Lower leg skin (tissue), 3 donors: ENCODE data around the gene UQCR10.

Experiments used
- POLR2A ChIP-seq, 2 donors: fragments of 450-650 bp; IDR thresholded peaks; one replicate each; pipeline ENCODE4 v1.6.1; 2016 to 2017; ENCODE audit warnings: antibody characterized with exemption in 2 of 2, mild to moderate bottlenecking in 1 of 2, moderate library complexity in 1 of 2
- TF ChIP-seq, protein P1 (sequence below), 3 donors: fragments of 450-650 bp; IDR thresholded peaks; one replicate each; pipeline ENCODE4 v1.5.1; 2016; ENCODE audit warnings: antibody characterized with exemption in 3 of 3, mild to moderate bottlenecking in 3 of 3, moderate library complexity in 2 of 3

DNA sequence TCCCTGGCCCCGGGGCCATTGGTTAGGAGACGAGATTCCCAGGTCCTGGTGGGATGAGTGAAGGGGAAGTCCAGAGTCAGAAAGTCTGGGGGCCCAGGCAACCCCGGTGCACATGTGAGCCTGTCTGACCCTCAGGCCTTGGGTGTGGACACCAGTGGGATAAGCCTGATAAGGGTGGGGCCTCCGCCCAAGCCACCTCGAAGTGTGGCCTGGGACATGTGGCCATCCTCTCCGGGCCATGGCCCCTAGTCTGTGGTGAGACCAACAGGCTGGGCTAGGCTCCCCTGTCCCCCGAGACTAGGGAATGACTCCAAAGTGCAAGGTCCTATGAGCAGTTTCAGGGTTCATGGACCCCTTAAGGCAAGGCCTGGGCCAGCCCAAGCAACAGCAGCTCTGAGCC is 41.1 kb upstream of the UQCR10 start:
- TF ChIP-seq, protein P1, sequence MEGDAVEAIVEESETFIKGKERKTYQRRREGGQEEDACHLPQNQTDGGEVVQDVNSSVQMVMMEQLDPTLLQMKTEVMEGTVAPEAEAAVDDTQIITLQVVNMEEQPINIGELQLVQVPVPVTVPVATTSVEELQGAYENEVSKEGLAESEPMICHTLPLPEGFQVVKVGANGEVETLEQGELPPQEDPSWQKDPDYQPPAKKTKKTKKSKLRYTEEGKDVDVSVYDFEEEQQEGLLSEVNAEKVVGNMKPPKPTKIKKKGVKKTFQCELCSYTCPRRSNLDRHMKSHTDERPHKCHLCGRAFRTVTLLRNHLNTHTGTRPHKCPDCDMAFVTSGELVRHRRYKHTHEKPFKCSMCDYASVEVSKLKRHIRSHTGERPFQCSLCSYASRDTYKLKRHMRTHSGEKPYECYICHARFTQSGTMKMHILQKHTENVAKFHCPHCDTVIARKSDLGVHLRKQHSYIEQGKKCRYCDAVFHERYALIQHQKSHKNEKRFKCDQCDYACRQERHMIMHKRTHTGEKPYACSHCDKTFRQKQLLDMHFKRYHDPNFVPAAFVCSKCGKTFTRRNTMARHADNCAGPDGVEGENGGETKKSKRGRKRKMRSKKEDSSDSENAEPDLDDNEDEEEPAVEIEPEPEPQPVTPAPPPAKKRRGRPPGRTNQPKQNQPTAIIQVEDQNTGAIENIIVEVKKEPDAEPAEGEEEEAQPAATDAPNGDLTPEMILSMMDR (IDR thresholded peaks at IDR 0.05): no peak
- no peak for TF ChIP-seq POLR2A (IDR thresholded peaks at IDR 0.05)
